A549 (cell line): ENCODE results near the gene MYO19. TPM values are rescaled to one million over a fixed set of nuclear protein-coding genes. Genes with fewer than 3 reads are reported as not detected.

Experiments
- ATAC-seq, 2 experiments: fragments of 200-7000 bp in 1 of 2; fragments of >200 bp in 1 of 2; cut with Nextera tagmentation in 1 of 2; cut with Tn5 transposase in 1 of 2; 3 replicates each; pipeline versions ENCODE4 v1.8.0 to v1.9.1; 2018 to 2020; ENCODE audit warnings: mild to moderate bottlenecking in 1 of 2, moderate library complexity in 1 of 2
- CTCF ChIA-PET: fragments of 300-600 bp; sonication (Branson Sonifier 250); formaldehyde crosslinking; extraction: SDS; loops from one replicate; lab custom pipeline; 2021; ENCODE audit warnings: antibody characterized with exemption, inconsistent platforms; lab: Yijun Ruan, JAX
- POLR2A ChIA-PET: fragments of 350-600 bp; formaldehyde crosslinking; extraction: SDS; loops from one replicate; lab custom pipeline; 2021; ENCODE audit warnings: antibody characterized with exemption, inconsistent platforms; lab: Yijun Ruan, JAX
- DNase-seq, 2 experiments: peaks; one replicate each; pipeline versions ENCODE4 v3.0.0 to v3.0.0-alpha.2; 2011 to 2016; ENCODE audit warnings: low read depth in 1 of 2, low spot score in 1 of 2
- FAIRE-seq: peaks from 2 replicates; lab custom pipeline; 2011; peaks lifted over from hg19 to GRCh38; lab: Jason Lieb, UNC
- H3K27ac ChIP-seq, 2 experiments: fragments of >200 bp; sonication (Bioruptor Twin); formaldehyde crosslinking; 3 replicates each; pipeline ENCODE4 v1.5.1; 2016 to 2017
- H3K4me1 ChIP-seq: fragments of >200 bp; sonication (Bioruptor Twin); formaldehyde crosslinking; 3 replicates; pipeline ENCODE4 v1.6.1; 2016
- H3K4me2 ChIP-seq: fragments of >200 bp; sonication (Bioruptor Twin); formaldehyde crosslinking; 3 replicates; pipeline ENCODE4 v1.6.1; 2016
- H3K4me3 ChIP-seq: fragments of >200 bp; sonication (Bioruptor Twin); formaldehyde crosslinking; 3 replicates; pipeline ENCODE4 v1.5.1; 2016
- H3K9me3 ChIP-seq: fragments of >200 bp; sonication (Bioruptor Twin); formaldehyde crosslinking; 3 replicates; pipeline ENCODE4 v1.6.1; 2016
- BHLHE40 ChIP-seq: IDR thresholded peaks from 2 replicates; pipeline ENCODE4 v1.6.1; 2012; ENCODE audit warnings: low read depth, low read length, inconsistent platforms
- CHD2 ChIP-seq: fragments of 150-350 bp; IDR thresholded peaks from 2 replicates; pipeline ENCODE4 v1.6.1; 2014; ENCODE audit warnings: low read length; ENCODE audit not compliant: partially characterized antibody
- E2F6 ChIP-seq: IDR thresholded peaks from 2 replicates; pipeline ENCODE4 v1.6.1; 2012; ENCODE audit warnings: low read depth, borderline replicate concordance
- ELK1 ChIP-seq: fragments of 150-350 bp; IDR thresholded peaks from 2 replicates; pipeline ENCODE4 v1.6.1; 2014; ENCODE audit warnings: low read depth, mild to moderate bottlenecking, low read length
- EP300 ChIP-seq, 2 experiments: fragments of >200 bp; sonication (Bioruptor Twin); formaldehyde crosslinking; IDR thresholded peaks; 2 replicates in 1 of 2; 3 replicates in 1 of 2; pipeline ENCODE4 v1.6.1; 2016 to 2017
- ESRRA ChIP-seq: fragments of 150-350 bp; IDR thresholded peaks from 2 replicates; pipeline ENCODE4 v1.6.1; 2014; ENCODE audit warnings: mild to moderate bottlenecking, low read length, borderline replicate concordance
- FOSB ChIP-seq: fragments of 250-450 bp; sonication (Bioruptor Pico); IDR thresholded peaks from 2 replicates; pipeline ENCODE4 v1.5.0; 2020; ENCODE audit warnings: mild to moderate bottlenecking, moderate library complexity
- FOXS1 ChIP-seq: fragments of 250-450 bp; sonication (Bioruptor Pico); IDR thresholded peaks from 2 replicates; pipeline ENCODE4 v1.5.0; 2020; ENCODE audit warnings: mild to moderate bottlenecking, moderate library complexity
- GATA3 ChIP-seq: IDR thresholded peaks from 2 replicates; pipeline ENCODE4 v1.6.1; 2012; ENCODE audit warnings: borderline replicate concordance
- HDAC2 ChIP-seq: fragments of 200-600 bp; sonication (generic); IDR thresholded peaks from 2 replicates; pipeline ENCODE4 v1.6.1; 2016
- HEYL ChIP-seq: fragments of 250-450 bp; sonication (Bioruptor Pico); IDR thresholded peaks from 2 replicates; pipeline ENCODE4 v1.8.0; 2021; ENCODE audit warnings: mild to moderate bottlenecking, moderate library complexity
- JUN ChIP-seq, 2 experiments: fragments of >200 bp; sonication (Bioruptor Twin); formaldehyde crosslinking; IDR thresholded peaks; 2 replicates in 1 of 2; 3 replicates in 1 of 2; pipeline ENCODE4 v1.6.1; 2016 to 2017
- JUNB ChIP-seq: fragments of >200 bp; sonication (Bioruptor Twin); formaldehyde crosslinking; IDR thresholded peaks from 2 replicates; pipeline ENCODE4 v1.6.1; 2016
- KDM5A ChIP-seq: fragments of 200-600 bp; sonication (generic); IDR thresholded peaks from 2 replicates; pipeline ENCODE4 v1.6.1; 2016; ENCODE audit warnings: antibody characterized with exemption, mild to moderate bottlenecking
- MAFK ChIP-seq: fragments of 450-650 bp; IDR thresholded peaks from 2 replicates; pipeline ENCODE4 v1.6.1; 2014; ENCODE audit not compliant: partially characterized antibody
- NFE2L2 ChIP-seq: fragments of 150-350 bp; conservative IDR thresholded peaks from 2 replicates; pipeline ENCODE4 v1.6.1; 2014; ENCODE audit warnings: low read length
- NPAS2 ChIP-seq: fragments of 250-450 bp; sonication (Bioruptor Pico); IDR thresholded peaks from 2 replicates; pipeline ENCODE4 v1.8.0; 2022; ENCODE audit warnings: mild to moderate bottlenecking, moderate library complexity, borderline replicate concordance
- PHF8 ChIP-seq: fragments of 200-600 bp; sonication (generic); IDR thresholded peaks from 2 replicates; pipeline ENCODE4 v1.6.1; 2016; ENCODE audit warnings: low read depth, mild to moderate bottlenecking, antibody characterized with exemption, moderate library complexity, borderline replicate concordance
- POLR2A ChIP-seq: IDR thresholded peaks from 2 replicates; pipeline ENCODE4 v1.6.1; 2012; ENCODE audit warnings: mild to moderate bottlenecking, low read length
- POLR2AphosphoS2 ChIP-seq: conservative IDR thresholded peaks from 2 replicates; pipeline ENCODE4 v1.6.1; 2012; ENCODE audit warnings: low read length, improper control_type of control experiment, inconsistent platforms
- REST ChIP-seq: fragments of 200-600 bp; sonication (generic); IDR thresholded peaks from 2 replicates; pipeline ENCODE4 v1.6.1; 2016; ENCODE audit warnings: antibody characterized with exemption, mild to moderate bottlenecking, moderate library complexity
- TP53 ChIP-seq: fragments of 250-450 bp; sonication (Bioruptor Pico); IDR thresholded peaks from 2 replicates; pipeline ENCODE4 v1.5.0; 2021; ENCODE audit warnings: mild to moderate bottlenecking, moderate library complexity
- ZC3H11A ChIP-seq: fragments of 450-650 bp; IDR thresholded peaks from 2 replicates; pipeline ENCODE4 v1.6.1; 2014; ENCODE audit warnings: antibody characterized with exemption, mild to moderate bottlenecking
- ZFP36 ChIP-seq: fragments of 450-650 bp; IDR thresholded peaks from 2 replicates; pipeline ENCODE4 v1.6.1; 2014; ENCODE audit warnings: borderline replicate concordance; ENCODE audit not compliant: partially characterized antibody
- ZSCAN20 ChIP-seq: fragments of 250-450 bp; sonication (Bioruptor Pico); IDR thresholded peaks from 2 replicates; pipeline ENCODE4 v1.8.0; 2022; ENCODE audit warnings: mild to moderate bottlenecking, moderate library complexity
- WGBS: methylation state at CpG from one replicate; pipeline ENCODE4 v1.1.6; 2017; ENCODE audit errors: missing lambda C conversion rate; 5-methylcytosine and 5-hydroxymethylcytosine counted together
- polyA plus RNA-seq, 4 experiments: library from polyadenylated mRNA; depleted of rRNA in 3 of 4; stranded (reverse); fragments of >200 nt; fragmentation: RNase III in 1 of 4; extraction: RNeasy Plus Mini Kit Qiagen cat#74134 plus additional on column Dnase treatment in 1 of 4; gene quantifications; 2 replicates in 3 of 4; 3 replicates in 1 of 4; pipeline ENCODE4 v1.2.3, GENCODE V29; 2011 to 2017
- TF ChIP-seq, protein P1 (sequence below): fragments of >200 bp; sonication (Bioruptor Twin); formaldehyde crosslinking; IDR thresholded peaks from 2 replicates; pipeline ENCODE4 v1.6.1; 2016
- TF ChIP-seq, protein P2 (sequence below): IDR thresholded peaks from 2 replicates; pipeline ENCODE4 v1.6.1; 2012

Gene MYO19
- polyA plus RNA-seq, 2 of the 4 experiments (the other 2 are of a cell fraction), result 91.7 to 99.0 TPM

DNA sequence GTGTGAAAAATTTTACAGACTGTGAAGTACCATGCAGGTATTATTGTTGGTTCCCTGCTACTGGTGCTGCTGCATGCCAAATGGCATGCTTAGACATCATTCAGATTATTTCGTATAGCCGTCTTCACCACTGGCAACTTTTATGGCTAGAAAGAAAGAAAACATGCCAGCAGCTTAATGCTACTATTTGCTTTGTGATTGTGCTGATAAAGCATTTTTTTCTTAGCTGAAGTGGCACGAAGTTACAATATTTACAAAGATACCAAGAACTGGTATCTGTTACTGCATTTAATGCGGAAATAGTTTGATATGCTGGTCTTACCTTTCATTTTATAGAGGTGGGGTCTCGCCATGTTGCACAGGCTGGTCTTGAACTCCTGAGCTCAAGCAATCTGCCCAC is 40.0 kb downstream of the MYO19 start:
- POLR2A ChIA-PET, result interaction anchor here (1.2 kb wide), 1 partner anchor 9 kb away, joined by 4 read pairs; no protein-coding TSS in a partner anchor
- 91% methylated on average over 5 of the region's 5 CpGs for WGBS
- no peaks in the 10 kb centered on the region for H3K4me1 ChIP-seq
- ATAC-seq (no peak), FAIRE-seq (no peak), DNase-seq (no peak)
- no peak overlapping the region for H3K4me2 ChIP-seq
- H3K4me3 ChIP-seq, result no peak overlapping the region
- H3K9me3 ChIP-seq, result peaks cover 6% of the 10 kb centered on the region; the same call in 1 of the 3 replicates
- no peak for TF ChIP-seq HEYL
- no peak for TF ChIP-seq ZC3H11A
- peak; percentile 98 for TF ChIP-seq MAFK
- TF ChIP-seq, all 56 proteins: peak for 1
- CTCF ChIA-PET, result interaction anchor here (0.6 to 5.5 kb wide), 5 partner anchors 9 to 525 kb away, joined by 3 to 56 read pairs (median 5); partner anchors contain the start of gene ZNHIT3
- no peak overlapping the region for H3K27ac ChIP-seq

DNA sequence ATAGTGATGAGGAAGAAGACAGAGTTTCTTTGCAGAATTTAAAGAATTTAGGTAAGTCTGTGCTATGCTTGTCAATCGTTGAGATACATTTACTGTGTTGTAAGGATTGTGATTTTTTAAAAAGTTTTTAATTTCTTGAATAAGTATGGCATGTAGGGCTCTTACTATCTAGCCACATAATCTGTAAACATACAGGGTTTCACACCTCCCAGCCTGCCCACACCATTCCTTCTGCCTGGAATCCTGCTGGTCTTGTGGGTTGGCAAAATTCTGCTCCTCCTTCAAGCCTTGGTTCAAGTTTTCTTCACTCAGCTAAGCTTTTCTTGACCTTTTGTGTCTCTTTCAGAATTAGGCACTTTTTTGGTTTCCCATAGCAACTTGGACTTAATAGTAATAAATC is 40.7 kb downstream of the MYO19 start:
- no peak overlapping the region for H3K27ac ChIP-seq
- no peaks in the 10 kb centered on the region for H3K4me1 ChIP-seq
- FAIRE-seq (no peak), ATAC-seq (no peak), DNase-seq (no peak)
- TF ChIP-seq JUNB (no peak), ZSCAN20 (CRISPR knock-in tag) (no peak), NFE2L2 (no peak), CHD2 (no peak), POLR2A (no peak), ELK1 (no peak), ESRRA (no peak), NPAS2 (CRISPR knock-in tag) (no peak), POLR2AphosphoS2 (no peak), FOXS1 (no peak), FOSB (CRISPR knock-in tag) (no peak), PHF8 (no peak), BHLHE40 (no peak)
- TF ChIP-seq, protein P1, sequence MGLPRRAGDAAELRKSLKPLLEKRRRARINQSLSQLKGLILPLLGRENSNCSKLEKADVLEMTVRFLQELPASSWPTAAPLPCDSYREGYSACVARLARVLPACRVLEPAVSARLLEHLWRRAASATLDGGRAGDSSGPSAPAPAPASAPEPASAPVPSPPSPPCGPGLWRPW, result no peak
- TF ChIP-seq, protein P2, sequence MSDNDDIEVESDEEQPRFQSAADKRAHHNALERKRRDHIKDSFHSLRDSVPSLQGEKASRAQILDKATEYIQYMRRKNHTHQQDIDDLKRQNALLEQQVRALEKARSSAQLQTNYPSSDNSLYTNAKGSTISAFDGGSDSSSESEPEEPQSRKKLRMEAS, result no peak
- H3K4me2 ChIP-seq, result no peak overlapping the region
- H3K9me3 ChIP-seq, result peaks cover 6% of the 10 kb centered on the region; the same call in 1 of the 3 replicates
- CTCF ChIA-PET, result interaction anchor here (1.4 to 5.5 kb wide), 3 partner anchors 11 to 525 kb away, joined by 3 to 56 read pairs (median 8); no protein-coding TSS in a partner anchor
- 72% methylated on average over 1 of the region's 1 CpG for WGBS
- POLR2A ChIA-PET, result interaction anchor here (1.2 kb wide), 1 partner anchor 8 kb away, joined by 4 read pairs; no protein-coding TSS in a partner anchor
- H3K4me3 ChIP-seq, result no peak overlapping the region

GRCh38 chr17:36486204-36487194 is 48.2 kb downstream of the MYO19 start, which contains the start of gene ZNHIT3:
Gene ZNHIT3, plus strand, starts transcription at chr17:36486681. Its CDS starts 19 bp downstream, at chr17:36486700.
- Histone ChIP-seq H3K4me3 (peak within 1 kb of the TSS; percentile 86), H3K4me2 (peak within 1 kb of the TSS; percentile 73), H3K27ac (peak within 1 kb of the TSS; percentile 83 to 95), H3K4me1 (peaks cover 14% of the 10 kb centered on the region), H3K9me3 (peaks cover 6% of the 10 kb centered on the region; the same call in 1 of the 3 replicates)
- CTCF ChIA-PET, result interaction anchor here (0.6 to 2.2 kb wide), 6 partner anchors 9 to 517 kb away, joined by 3 to 10 read pairs (median 4); no protein-coding TSS in a partner anchor
- WGBS, result 7% methylated on average over 64 of the region's 73 CpGs
- FAIRE-seq, result no peak
- ATAC-seq, result peak; percentile 88 to 93
- POLR2A ChIA-PET, result interaction anchor here (0.5 to 1.1 kb wide), 4 partner anchors 8 to 517 kb away, joined by 3 to 6 read pairs (median 4); no protein-coding TSS in a partner anchor
- peak; percentile 95 to 97 for DNase-seq
- TF ChIP-seq POLR2A, result peak; percentile 89
- 0 out of 2 replicates have a peak, but pooled peaks have one; percentile 39 for TF ChIP-seq GATA3
- no peak for TF ChIP-seq HDAC2
- no peak for TF ChIP-seq ZFP36
- no peak for TF ChIP-seq EP300 (IDR thresholded peaks at IDR 0.05)
- TF ChIP-seq REST, result no peak
- TF ChIP-seq PHF8, result peak; percentile 74
- TF ChIP-seq KDM5A, result no peak; the same call in 1 of the 2 replicates
- no peak for TF ChIP-seq NFE2L2
- TF ChIP-seq JUN (IDR thresholded peaks at IDR 0.05), result peak in 1 of 2 experiments; percentile 86; a peak in 4 of 5 replicates
- TF ChIP-seq TP53 (CRISPR knock-in tag), result no peak
- peak; percentile 93 for TF ChIP-seq E2F6
